Esophagus squamous epithelium (tissue), 5 donors: Measurements from ENCODE around the gene CALCOCO2. TPM values are rescaled to one million over a fixed set of nuclear protein-coding genes. Genes with fewer than 3 reads are reported as not detected.
A peak's percentile ranks its signal among the peaks of the same experiment; 100 is the strongest.

ENCODE experiments used
- DNase-seq: peaks from one replicate; lab custom pipeline; 2025; lab: John Stamatoyannopoulos, UW
- H3K27ac ChIP-seq, 4 donors: fragments of 200-600 bp; sonication (generic); one replicate each; pipeline ENCODE4 v1.5.1; 2016 to 2019; ENCODE audit warnings: mild to moderate bottlenecking in 1 of 4
- H3K27me3 ChIP-seq, 4 donors: fragments of 200-600 bp; sonication (generic); 1 replicate in 3 of 4; 2 replicates in 1 of 4; pipeline versions ENCODE4 v1.5.1 to v1.6.0; 2017 to 2021; ENCODE audit warnings: antibody characterized with exemption in 1 of 4
- H3K36me3 ChIP-seq, 3 donors: fragments of 200-600 bp; sonication (generic); one replicate each; pipeline ENCODE4 v1.5.1; 2016 to 2019
- H3K4me1 ChIP-seq, 3 donors: fragments of 200-600 bp; sonication (generic); one replicate each; pipeline ENCODE4 v1.5.1; 2017 to 2019
- H3K4me3 ChIP-seq, 4 donors: fragments of 200-600 bp; sonication (generic); 1 replicate in 3 of 4; 2 replicates in 1 of 4; pipeline ENCODE4 v1.5.1; 2016 to 2019; ENCODE audit warnings: mild to moderate bottlenecking in 2 of 4, moderate library complexity in 1 of 4
- H3K9me3 ChIP-seq, 3 donors: fragments of 200-600 bp; sonication (generic); one replicate each; pipeline ENCODE4 v1.5.1; 2016 to 2019
- CTCF ChIP-seq, 6 experiments: fragments of 450-650 bp in 4 of 6; fragments of 200-600 bp in 2 of 6; sonication (generic) in 2 of 6; IDR thresholded peaks; one replicate each; pipeline ENCODE4 v1.5.1; 2016 to 2019; ENCODE audit warnings: antibody characterized with exemption in 6 of 6, mild to moderate bottlenecking in 4 of 6, moderate library complexity in 4 of 6
- POLR2A ChIP-seq, 4 donors: fragments of 450-650 bp; IDR thresholded peaks; one replicate each; pipeline ENCODE4 v1.6.1; 2017; ENCODE audit warnings: antibody characterized with exemption in 4 of 4, mild to moderate bottlenecking in 4 of 4, moderate library complexity in 3 of 4
- WGBS, 2 donors: methylation state at CpG; one replicate each; pipeline ENCODE4 v1.1.5; 2018; 5-methylcytosine and 5-hydroxymethylcytosine counted together
- intact Hi-C: fragments of 100-400 bp; cut with DNase I; formaldehyde crosslinking; loops from one replicate; pipeline ENCODE4 v1.15.0; 2022
- total RNA-seq, 4 donors: library from RNA; depleted of rRNA; stranded (reverse); fragments of >200 nt; gene quantifications; one replicate each; pipeline ENCODE4 v1.1.0, GENCODE V29; 2016
- donor health status: DM: yes; HTN: yes; CAD: no.

The CALCOCO2 gene
- total RNA-seq, 4 donors from 2014 or later: 62.3 to 129 (median 79.4) TPM

GRCh38 chr17:48804936-48805411 lies 25.9 kb upstream of the CALCOCO2 start:
- Histone ChIP-seq H3K36me3 (no peaks in the 10 kb centered on the region), H3K9me3 (no peaks in the 10 kb centered on the region), H3K27me3 (peaks cover 0 to 88% (median 1%) of the 10 kb centered on the region in 4 donors), H3K4me1 (peaks cover 0 to 24% (median 5%) of the 10 kb centered on the region in 3 donors), H3K27ac (no peak overlapping the region), H3K4me3 (no peak overlapping the region)
- DNase-seq: no peak
- TF ChIP-seq POLR2A (IDR thresholded peaks at IDR 0.05) (no peak), CTCF (IDR thresholded peaks at IDR 0.05) (peak; percentile 77 to 96 (median 88))
- intact Hi-C loops: loop anchor here (10.0 kb wide), 1 partner anchor 220 kb away; no protein-coding TSS in a partner anchor
- WGBS, 2 donors: 0 to 14% methylated on average over 4 of the region's 9 CpGs

- Histone ChIP-seq H3K27ac (no peak overlapping the region), H3K9me3 (no peaks in the 10 kb centered on the region), H3K36me3 (no peaks in the 10 kb centered on the region), H3K4me1 (peaks cover 0 to 5% (median 0%) of the 10 kb centered on the region in 3 donors), H3K27me3 (peaks cover 0 to 89% (median 0%) of the 10 kb centered on the region in 4 donors), H3K4me3 (no peak overlapping the region)
- intact Hi-C loops: loop anchor here (2.0 to 10.0 kb wide), 2 partner anchors 68 to 216 kb away; no protein-coding TSS in a partner anchor
- DNase-seq: no peak
- WGBS, 2 donors: 55 to 58% methylated on average over 4 of the region's 4 CpGs
- no peak for TF ChIP-seq CTCF (IDR thresholded peaks at IDR 0.05)
- no peak for TF ChIP-seq POLR2A (IDR thresholded peaks at IDR 0.05)
Observed at GRCh38 chr17:48809182-48809581, 21.7 kb upstream of the CALCOCO2 start.

GRCh38 chr17:48812001-48812400 lies 18.8 kb upstream of the CALCOCO2 start:
- no peak overlapping the region for H3K27ac ChIP-seq
- no peak overlapping the region for H3K4me3 ChIP-seq
- intact Hi-C loops: no loop called here
- no peak for TF ChIP-seq POLR2A (IDR thresholded peaks at IDR 0.05)
- no peak for TF ChIP-seq CTCF (IDR thresholded peaks at IDR 0.05)
- peaks cover 0 to 9% (median 5%) of the 10 kb centered on the region in 3 donors for H3K4me1 ChIP-seq
- peaks cover 0 to 80% (median 0%) of the 10 kb centered on the region in 4 donors for H3K27me3 ChIP-seq
- no peaks in the 10 kb centered on the region for H3K36me3 ChIP-seq
- 37 to 64% methylated on average over 1 to 3 of the region's 3 CpGs for WGBS, 2 donors
- H3K9me3 ChIP-seq: no peaks in the 10 kb centered on the region
- DNase-seq: no peak

- peaks cover 0 to 83% (median 0%) of the 10 kb centered on the region in 4 donors for H3K27me3 ChIP-seq
- intact Hi-C loops: no loop called here
- H3K27ac ChIP-seq: no peak overlapping the region
- no peak overlapping the region for H3K4me3 ChIP-seq
- WGBS, 2 donors: 27 to 30% methylated on average over 7 of the region's 7 CpGs
- no peaks in the 10 kb centered on the region for H3K36me3 ChIP-seq
- DNase-seq: no peak
- H3K9me3 ChIP-seq: no peaks in the 10 kb centered on the region
- H3K4me1 ChIP-seq: peaks cover 6 to 19% (median 9%) of the 10 kb centered on the region in 3 donors
- TF ChIP-seq CTCF (IDR thresholded peaks at IDR 0.05) (peak; percentile 42 to 82 (median 75)), POLR2A (IDR thresholded peaks at IDR 0.05) (no peak)
Observed at GRCh38 chr17:48814504-48814903, 16.3 kb upstream of the CALCOCO2 start.

- 45 to 54% methylated on average over 3 of the region's 3 CpGs for WGBS, 2 donors
- intact Hi-C loops: no loop called here
- TF ChIP-seq POLR2A (IDR thresholded peaks at IDR 0.05): no peak
- no peak for TF ChIP-seq CTCF (IDR thresholded peaks at IDR 0.05)
- H3K27me3 ChIP-seq: peaks cover 0 to 83% (median 0%) of the 10 kb centered on the region in 4 donors
- H3K4me3 ChIP-seq: no peak overlapping the region
- no peaks in the 10 kb centered on the region for H3K36me3 ChIP-seq
- peaks cover 6 to 19% (median 9%) of the 10 kb centered on the region in 3 donors for H3K4me1 ChIP-seq
- no peaks in the 10 kb centered on the region for H3K9me3 ChIP-seq
- no peak overlapping the region for H3K27ac ChIP-seq
- no peak for DNase-seq
Observed at GRCh38 chr17:48815311-48815710, 15.5 kb upstream of the CALCOCO2 start.
